Spinal cord (tissue), 10 donors: ENCODE measurements around the gene ENAH. TPM values are rescaled to one million over a fixed set of nuclear protein-coding genes. Genes with fewer than 3 reads are reported as not detected.
A peak's percentile ranks its signal among the peaks of the same experiment; 100 is the strongest.

Experiments
- DNase-seq, 6 donors: peaks; one replicate each; pipeline versions ENCODE4 v3.0.0 to v3.0.0-alpha.2; 2013 to 2015; ENCODE audit warnings: low spot score in 6 of 6, low read depth in 4 of 6
- H3K27ac ChIP-seq: one replicate; pipeline ENCODE4 v1.5.1; 2013; ENCODE audit warnings: low read depth, low read length, control low read depth
- H3K27me3 ChIP-seq: one replicate; pipeline ENCODE4 v1.6.1; 2013; ENCODE audit warnings: low read length; ENCODE audit not compliant: control insufficient read depth, insufficient read depth
- H3K36me3 ChIP-seq: one replicate; pipeline ENCODE4 v1.6.1; 2013; ENCODE audit warnings: low read length; ENCODE audit not compliant: control insufficient read depth, insufficient read depth
- H3K4me1 ChIP-seq: one replicate; pipeline ENCODE4 v1.6.1; 2013; ENCODE audit warnings: low read length; ENCODE audit not compliant: control insufficient read depth, insufficient read depth
- H3K4me3 ChIP-seq: one replicate; pipeline ENCODE4 v1.5.1; 2013; ENCODE audit warnings: low read depth, low read length, control low read depth
- H3K9me3 ChIP-seq: one replicate; pipeline ENCODE4 v1.6.1; 2013; ENCODE audit warnings: low read length; ENCODE audit not compliant: control insufficient read depth, insufficient read depth
- WGBS: methylation state at CpG from one replicate; pipeline ENCODE4 v1.1.5; 2013; ENCODE audit warnings: missing lambda C conversion rate; ENCODE audit not compliant: insufficient coverage; 5-methylcytosine and 5-hydroxymethylcytosine counted together
- polyA plus RNA-seq, 2 donors: library from polyadenylated mRNA; unstranded; fragments of 120-200 nt; gene quantifications; one replicate each; pipeline ENCODE4 v1.2.1, GENCODE V29; 2013; ENCODE audit not compliant: insufficient read length in 2 of 2
- total RNA-seq, 2 donors: library from RNA; depleted of rRNA in 1 of 2; stranded (reverse); fragments of 120-200 nt in 1 of 2; fragments of >200 nt in 1 of 2; gene quantifications; one replicate each; pipeline versions ENCODE4 v1.2.3 to v1.2.4, GENCODE V29; 2013 to 2014
- donor health status: healthy.

Gene ENAH
- total and polyA plus RNA-seq, 4 donors, result 78.8 to 129 (median 88.9) TPM

GRCh38 chr1:225541383-225541782 is 111.5 kb downstream of the ENAH start:
- H3K4me3 ChIP-seq, result no peak overlapping the region
- H3K27me3 ChIP-seq, result no peaks in the 10 kb centered on the region
- no peaks in the 10 kb centered on the region for H3K9me3 ChIP-seq
- no peak overlapping the region for H3K27ac ChIP-seq
- WGBS, result no CpG with 5 or more reads among the region's 9 CpGs
- peak in 1 of 6 donors; percentile 23 for DNase-seq
- H3K36me3 ChIP-seq, result no peaks in the 10 kb centered on the region
- H3K4me1 ChIP-seq, result no peaks in the 10 kb centered on the region

DNA sequence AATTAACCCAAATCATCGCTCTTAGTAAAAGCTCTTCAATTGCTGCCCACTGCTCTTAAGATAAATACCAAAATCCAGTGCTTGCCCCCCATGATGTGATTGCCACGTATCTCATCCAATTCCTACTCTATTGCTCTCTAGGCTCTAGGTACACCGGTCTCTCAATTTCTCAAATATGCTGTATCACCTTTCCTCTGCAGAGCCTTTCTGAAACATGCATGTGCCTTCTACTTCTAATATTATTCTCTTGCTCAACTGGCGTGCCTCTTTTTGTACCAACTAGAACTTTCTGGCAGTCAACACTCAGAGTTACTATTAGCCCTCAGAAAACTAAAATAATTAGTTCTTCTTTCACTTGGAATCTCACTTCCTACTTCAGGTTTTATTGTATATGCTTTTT is 113.3 kb downstream of the ENAH start:
- H3K27me3 ChIP-seq, result no peaks in the 10 kb centered on the region
- no peaks in the 10 kb centered on the region for H3K36me3 ChIP-seq
- 95% methylated on average over 3 of the region's 4 CpGs for WGBS
- H3K9me3 ChIP-seq, result no peaks in the 10 kb centered on the region
- no peaks in the 10 kb centered on the region for H3K4me1 ChIP-seq
- H3K4me3 ChIP-seq, result no peak overlapping the region
- H3K27ac ChIP-seq, result no peak overlapping the region
- no peak for DNase-seq

DNA sequence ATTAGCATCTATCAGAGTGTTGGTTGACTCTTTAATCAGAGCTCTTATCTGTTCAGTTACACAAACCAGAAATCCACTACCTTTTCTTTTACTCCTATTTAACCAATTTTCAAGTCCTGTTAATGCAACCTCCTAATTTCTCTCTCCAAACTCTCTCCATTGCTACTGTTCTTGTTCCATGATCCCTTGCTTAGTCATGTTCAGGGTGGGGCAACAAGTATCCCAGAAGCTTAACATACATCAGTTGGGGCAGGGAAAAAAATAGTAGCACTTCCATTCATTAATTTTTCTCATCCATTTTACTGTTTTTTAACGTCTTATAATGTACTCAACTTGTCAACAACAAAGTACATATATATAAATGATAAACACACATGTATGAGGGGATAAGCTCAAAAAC is 113.9 kb downstream of the ENAH start:
- Histone ChIP-seq H3K27me3 (no peaks in the 10 kb centered on the region), H3K36me3 (no peaks in the 10 kb centered on the region), H3K4me1 (no peaks in the 10 kb centered on the region), H3K4me3 (no peak overlapping the region), H3K9me3 (no peaks in the 10 kb centered on the region), H3K27ac (no peak overlapping the region)
- WGBS, result no CpG with 5 or more reads among the region's 1 CpG
- no peak for DNase-seq

DNA sequence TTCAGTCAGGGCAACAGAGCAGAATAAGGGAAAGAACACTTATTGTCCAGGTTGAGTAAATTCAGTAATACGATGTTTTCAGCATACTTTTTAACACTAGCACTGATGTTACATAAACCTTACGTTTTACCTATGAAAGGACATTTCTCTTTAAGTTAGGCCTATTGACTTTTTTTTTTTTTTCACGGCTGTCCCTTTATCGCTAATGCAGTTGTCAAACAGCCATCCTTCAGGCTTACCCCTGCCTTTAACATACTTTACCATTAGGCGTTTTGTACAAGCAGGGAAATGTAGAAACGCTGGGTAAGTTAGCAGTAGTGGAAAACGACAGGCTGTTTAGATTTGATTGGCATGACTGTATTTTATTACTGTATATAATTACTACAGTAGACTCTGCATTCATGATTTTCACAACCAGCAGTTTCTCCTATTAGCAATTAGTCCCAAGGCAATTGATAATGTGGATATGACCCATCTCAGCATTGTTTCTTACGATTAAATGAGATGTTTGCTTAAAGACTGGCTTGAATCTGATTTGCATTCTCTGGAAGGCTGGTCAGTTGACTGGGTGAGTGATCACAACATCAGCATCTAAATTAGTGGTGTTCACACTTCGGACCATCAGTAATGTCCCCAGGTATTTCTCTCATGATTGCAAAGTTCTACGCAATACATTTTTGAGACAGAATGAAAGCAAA is 115.2 kb downstream of the ENAH start:
- Histone ChIP-seq H3K27ac (no peak overlapping the region), H3K4me3 (no peak overlapping the region), H3K9me3 (no peaks in the 10 kb centered on the region), H3K36me3 (no peaks in the 10 kb centered on the region), H3K4me1 (no peaks in the 10 kb centered on the region), H3K27me3 (no peaks in the 10 kb centered on the region)
- 70% methylated on average over 2 of the region's 10 CpGs for WGBS
- DNase-seq, result peak in 1 of 6 donors; percentile 50

- H3K9me3 ChIP-seq, result no peaks in the 10 kb centered on the region
- no peak overlapping the region for H3K4me3 ChIP-seq
- H3K27me3 ChIP-seq, result no peaks in the 10 kb centered on the region
- H3K27ac ChIP-seq, result no peak overlapping the region
- DNase-seq, result no peak
- no peaks in the 10 kb centered on the region for H3K36me3 ChIP-seq
- H3K4me1 ChIP-seq, result no peaks in the 10 kb centered on the region
- WGBS, result no CpG with 5 or more reads among the region's 6 CpGs
Measured at GRCh38 chr1:225535280-225535679, 117.6 kb downstream of the ENAH start.

- H3K27ac ChIP-seq, result no peak overlapping the region
- no peak for DNase-seq
- WGBS, result no CpG with 5 or more reads among the region's 2 CpGs
- no peaks in the 10 kb centered on the region for H3K27me3 ChIP-seq
- no peaks in the 10 kb centered on the region for H3K4me1 ChIP-seq
- no peaks in the 10 kb centered on the region for H3K36me3 ChIP-seq
- no peaks in the 10 kb centered on the region for H3K9me3 ChIP-seq
- H3K4me3 ChIP-seq, result no peak overlapping the region
Measured at GRCh38 chr1:225534772-225535171, 118.2 kb downstream of the ENAH start.

DNA sequence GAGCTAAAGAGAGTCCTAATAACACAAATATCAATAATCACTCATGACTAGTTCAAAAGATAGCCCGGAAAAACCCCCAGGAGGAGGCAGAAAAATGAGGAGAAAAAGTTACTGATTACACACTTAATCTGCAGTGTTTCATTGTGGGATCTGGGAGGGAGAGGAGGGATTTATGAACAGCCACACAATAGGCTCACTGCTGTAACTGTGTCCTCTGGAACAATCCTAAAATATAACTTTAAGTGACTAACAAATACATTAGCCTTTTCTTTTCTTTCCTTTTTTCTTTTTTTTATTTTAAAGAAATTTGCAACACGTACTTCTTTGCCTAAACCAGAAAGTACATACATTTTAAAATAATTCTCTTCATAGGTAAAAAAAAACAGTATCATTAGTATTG is 118.8 kb downstream of the ENAH start:
- no peaks in the 10 kb centered on the region for H3K36me3 ChIP-seq
- no peaks in the 10 kb centered on the region for H3K27me3 ChIP-seq
- no peak for DNase-seq
- H3K4me3 ChIP-seq, result no peak overlapping the region
- no peaks in the 10 kb centered on the region for H3K4me1 ChIP-seq
- no peak overlapping the region for H3K27ac ChIP-seq
- H3K9me3 ChIP-seq, result no peaks in the 10 kb centered on the region
- no CpG with 5 or more reads among the region's 2 CpGs for WGBS

DNA sequence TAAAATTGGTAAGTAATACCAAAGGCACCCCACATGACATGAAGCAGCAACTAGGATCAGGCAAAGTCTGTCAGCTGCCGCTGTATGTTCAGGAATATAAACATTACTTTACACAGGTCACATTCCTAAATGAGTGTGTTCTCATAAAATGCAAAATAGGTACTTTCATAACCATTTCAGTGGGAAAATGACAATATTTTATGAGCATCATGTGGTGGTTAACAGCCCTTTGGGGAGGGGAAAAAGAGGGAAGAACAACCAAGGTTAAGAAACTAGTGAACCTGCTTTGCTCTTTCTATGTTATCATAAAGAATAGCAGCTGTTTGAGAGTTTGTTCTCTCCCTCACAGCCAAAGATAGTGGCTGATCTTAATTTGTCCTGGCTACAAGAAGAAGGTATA is 119.7 kb downstream of the ENAH start:
- Histone ChIP-seq H3K27me3 (no peaks in the 10 kb centered on the region), H3K36me3 (no peaks in the 10 kb centered on the region), H3K4me1 (no peaks in the 10 kb centered on the region), H3K27ac (no peak overlapping the region), H3K4me3 (no peak overlapping the region), H3K9me3 (no peaks in the 10 kb centered on the region)
- no peak for DNase-seq
- WGBS, result no CpG with 5 or more reads among the region's 1 CpG

DNA sequence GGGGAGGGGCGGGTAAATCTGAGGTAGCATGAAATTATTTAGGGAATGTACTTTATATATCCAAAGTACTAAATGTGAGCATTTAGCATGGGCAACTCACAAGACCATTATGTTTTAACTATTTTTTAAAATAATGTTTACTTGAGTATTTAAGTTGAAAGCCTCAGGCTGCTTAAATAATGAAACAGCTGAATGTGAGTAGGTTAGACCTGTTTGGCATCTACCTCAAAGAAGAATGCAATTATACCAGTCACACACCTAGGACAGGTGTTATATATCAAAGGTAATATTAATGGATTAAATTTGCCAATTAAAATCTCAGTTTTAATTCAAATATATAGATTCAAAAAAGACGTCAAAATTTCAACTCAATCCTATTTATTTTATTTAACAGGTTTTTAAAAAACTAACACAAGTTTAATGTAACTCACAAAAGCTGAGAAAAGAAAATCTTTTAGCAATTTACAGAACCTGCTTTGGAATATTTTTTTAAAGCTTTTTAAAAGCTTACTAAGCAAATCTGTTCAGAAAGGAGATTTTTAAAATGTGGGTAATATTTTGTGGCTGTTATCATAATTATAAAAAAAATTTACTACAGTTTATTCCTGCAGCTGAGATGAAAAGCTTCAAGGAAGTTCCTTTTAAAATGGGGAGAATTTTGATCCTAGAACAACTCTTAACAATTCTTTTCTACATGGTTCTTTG is 120.5 kb downstream of the ENAH start:
- no CpG with 5 or more reads among the region's 2 CpGs for WGBS
- Histone ChIP-seq H3K9me3 (no peaks in the 10 kb centered on the region), H3K4me1 (no peaks in the 10 kb centered on the region), H3K36me3 (no peaks in the 10 kb centered on the region), H3K27me3 (no peaks in the 10 kb centered on the region), H3K27ac (no peak overlapping the region), H3K4me3 (no peak overlapping the region)
- no peak for DNase-seq

DNA sequence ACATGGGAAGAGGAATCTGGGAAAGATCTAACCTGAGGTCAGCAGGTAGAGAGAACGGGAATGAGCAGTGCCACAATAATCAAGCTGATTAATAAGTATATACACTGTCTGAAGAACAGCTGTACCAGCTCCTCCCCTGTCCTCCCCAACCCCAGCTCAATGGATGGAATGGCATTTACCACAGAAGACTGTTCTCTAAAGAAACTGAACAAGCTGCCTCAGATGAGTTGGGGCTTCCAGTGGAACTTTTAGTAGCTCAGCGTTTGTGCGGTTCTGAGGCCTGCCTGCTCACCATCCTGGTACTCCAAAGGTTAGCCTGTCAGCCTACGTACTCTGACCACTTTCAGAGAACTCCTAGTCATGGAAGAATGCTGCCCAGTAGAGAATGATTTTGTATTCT is 123.2 kb downstream of the ENAH start:
- no peak for DNase-seq
- no peak overlapping the region for H3K27ac ChIP-seq
- H3K27me3 ChIP-seq, result no peaks in the 10 kb centered on the region
- no peaks in the 10 kb centered on the region for H3K9me3 ChIP-seq
- H3K36me3 ChIP-seq, result no peaks in the 10 kb centered on the region
- 100% methylated on average over 2 of the region's 4 CpGs for WGBS
- H3K4me3 ChIP-seq, result no peak overlapping the region
- H3K4me1 ChIP-seq, result no peaks in the 10 kb centered on the region
